GM21447 (cell line): Measurements from ENCODE around the gene MYL5.
"Not testable (repeated sequence)": the region's sequence is repeated elsewhere in the genome, so short reads cannot be mapped to it uniquely, and the experiment has no call there.

ENCODE experiments used
- ATAC-seq: cut with Tn5 transposase; IDR thresholded peaks from one replicate; pipeline ENCODE4 v1.9.1; 2021; ENCODE audit not compliant: unreplicated experiment

MYL5 gene

DNA sequence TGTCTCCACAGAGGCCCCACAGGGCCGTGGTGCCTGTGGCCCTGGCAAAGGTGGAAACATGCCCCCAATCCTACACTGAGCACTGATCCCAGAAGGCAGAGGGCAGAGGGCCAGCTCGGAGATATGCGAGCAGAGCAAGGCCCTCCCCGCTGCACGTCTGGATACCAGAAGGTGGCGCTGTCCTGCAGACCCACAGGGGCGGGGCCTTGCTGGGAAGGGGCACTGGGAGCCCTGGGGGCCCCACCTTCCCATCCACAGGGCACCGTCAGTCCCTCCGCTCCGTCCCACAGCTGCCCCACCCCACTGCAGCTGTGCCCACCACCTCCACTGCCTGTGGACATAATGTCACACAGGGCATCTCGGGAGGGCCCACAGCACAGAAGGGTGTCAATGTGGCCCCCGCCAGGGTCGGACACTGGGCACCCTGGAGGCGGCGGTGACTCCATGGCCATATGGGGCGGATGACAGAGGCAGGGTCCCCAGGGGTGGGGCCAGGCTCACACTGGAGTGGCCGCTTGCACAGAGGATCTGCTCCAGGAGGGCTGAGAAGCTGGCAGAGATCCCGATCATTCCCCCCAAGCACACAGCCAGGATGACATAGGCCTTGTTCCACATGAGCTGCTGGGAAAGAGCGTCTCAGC is 9.8 kb downstream of the MYL5 start:
- ATAC-seq: no peak

DNA sequence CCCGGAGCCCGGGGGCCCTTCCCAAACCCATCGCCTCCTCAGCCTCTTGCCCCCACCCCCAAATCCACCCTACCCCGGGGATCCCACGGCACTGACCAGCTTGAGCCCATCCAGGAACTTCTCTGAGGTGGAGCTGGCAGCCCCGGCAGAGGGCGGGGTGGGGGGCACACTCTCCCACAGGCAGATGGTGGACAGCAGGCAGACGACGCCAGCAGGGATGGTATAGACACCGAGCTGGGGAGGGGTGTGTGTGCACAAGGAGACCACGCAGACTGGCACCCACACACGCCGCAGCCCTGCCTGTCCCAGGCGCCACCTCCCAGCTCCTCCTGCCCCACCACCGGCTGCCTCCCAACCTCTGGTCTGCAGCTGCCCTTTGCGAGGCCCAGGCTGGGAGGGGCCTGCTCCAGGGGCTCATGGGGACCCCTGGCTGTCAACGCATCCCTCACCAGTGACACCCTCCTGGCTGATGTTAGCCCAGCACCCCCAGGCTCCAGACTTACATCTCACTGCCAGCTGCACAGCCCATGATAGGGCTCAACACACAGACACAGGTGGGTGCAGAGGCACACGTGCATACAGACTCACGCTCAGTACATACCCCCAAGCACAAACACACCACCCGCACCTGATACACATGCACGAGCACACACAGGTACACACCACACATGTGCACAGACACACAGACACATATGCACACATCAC is 10.4 kb downstream of the MYL5 start:
- ATAC-seq: no peak

GRCh38 chr4:685679-686412 is 11.5 kb downstream of the MYL5 start:
- ATAC-seq: no peak

DNA sequence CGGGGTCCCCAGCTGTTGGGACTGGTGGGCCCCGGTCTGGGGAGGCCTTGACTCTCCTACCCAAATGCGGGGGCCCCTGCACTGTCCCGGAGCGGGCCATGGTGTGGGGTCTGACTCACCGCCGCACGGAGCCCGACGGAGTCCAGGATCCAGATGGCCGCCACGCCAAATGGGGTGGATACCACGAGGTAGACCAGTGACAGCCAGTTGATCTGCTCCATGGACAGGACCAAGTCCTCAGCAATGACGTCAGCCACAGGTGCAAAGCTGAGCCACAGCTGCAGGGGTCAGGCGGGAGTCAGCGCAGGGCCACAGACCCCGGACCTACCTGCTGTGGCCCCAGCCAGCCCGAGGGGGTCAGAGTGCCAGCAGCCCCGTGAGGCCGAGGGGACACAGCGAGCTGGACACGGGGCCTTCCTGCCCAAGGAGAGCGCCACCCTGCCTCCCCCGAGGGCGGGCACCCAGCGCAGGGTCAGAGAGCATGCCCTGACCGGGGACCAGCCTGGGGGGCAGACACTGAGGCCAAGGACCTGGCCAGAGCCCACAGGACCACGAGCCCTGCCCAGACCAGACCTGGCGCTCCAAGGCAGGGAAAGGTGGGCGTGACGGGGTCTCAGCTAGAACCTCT is 12.2 kb downstream of the MYL5 start:
- ATAC-seq: no peak

DNA sequence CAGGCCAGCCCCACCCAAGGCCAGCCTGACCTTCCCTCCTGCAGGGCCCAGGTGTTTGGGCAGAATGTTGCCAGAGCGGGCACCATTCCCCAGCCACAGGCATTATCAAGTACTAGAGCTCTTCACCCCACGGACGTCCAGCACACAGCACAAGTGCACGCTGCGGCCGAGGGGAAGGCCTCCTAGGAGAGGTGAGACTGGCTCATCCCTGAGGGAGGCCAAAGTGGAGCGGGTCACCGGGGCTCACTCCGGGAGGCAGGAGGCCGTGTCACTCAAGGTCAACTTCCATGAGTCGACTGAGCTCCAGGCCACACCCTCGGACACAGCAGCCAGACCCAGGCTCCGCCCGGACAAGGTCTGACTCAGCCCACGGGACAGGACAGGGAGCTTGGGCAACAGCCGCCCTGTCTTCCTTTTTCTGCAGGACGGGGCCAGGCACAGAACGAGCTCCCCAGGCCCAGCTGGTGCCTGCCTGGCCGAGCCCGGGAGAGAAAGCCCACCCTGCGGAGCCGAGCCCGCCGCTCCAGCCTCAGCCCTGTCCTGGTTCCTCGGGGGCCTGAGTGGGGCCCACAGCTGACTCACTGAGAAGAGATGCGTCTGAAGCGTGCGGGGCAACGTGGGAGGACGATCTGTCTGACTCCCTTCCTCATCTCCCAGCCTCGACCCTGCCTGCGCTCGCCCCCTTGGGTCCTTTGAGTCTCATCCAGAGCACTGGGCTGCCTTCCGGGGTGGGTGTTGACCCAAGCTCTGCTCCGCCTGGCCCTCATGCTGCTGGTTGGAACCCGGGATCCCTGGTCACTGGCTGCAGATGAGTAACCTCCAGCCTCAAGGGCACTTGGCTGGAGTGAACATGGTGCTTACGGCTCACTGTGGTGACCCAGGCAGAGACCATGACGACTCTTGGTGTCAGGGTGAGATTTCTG is 13.0 kb downstream of the MYL5 start:
- no peak for ATAC-seq

DNA sequence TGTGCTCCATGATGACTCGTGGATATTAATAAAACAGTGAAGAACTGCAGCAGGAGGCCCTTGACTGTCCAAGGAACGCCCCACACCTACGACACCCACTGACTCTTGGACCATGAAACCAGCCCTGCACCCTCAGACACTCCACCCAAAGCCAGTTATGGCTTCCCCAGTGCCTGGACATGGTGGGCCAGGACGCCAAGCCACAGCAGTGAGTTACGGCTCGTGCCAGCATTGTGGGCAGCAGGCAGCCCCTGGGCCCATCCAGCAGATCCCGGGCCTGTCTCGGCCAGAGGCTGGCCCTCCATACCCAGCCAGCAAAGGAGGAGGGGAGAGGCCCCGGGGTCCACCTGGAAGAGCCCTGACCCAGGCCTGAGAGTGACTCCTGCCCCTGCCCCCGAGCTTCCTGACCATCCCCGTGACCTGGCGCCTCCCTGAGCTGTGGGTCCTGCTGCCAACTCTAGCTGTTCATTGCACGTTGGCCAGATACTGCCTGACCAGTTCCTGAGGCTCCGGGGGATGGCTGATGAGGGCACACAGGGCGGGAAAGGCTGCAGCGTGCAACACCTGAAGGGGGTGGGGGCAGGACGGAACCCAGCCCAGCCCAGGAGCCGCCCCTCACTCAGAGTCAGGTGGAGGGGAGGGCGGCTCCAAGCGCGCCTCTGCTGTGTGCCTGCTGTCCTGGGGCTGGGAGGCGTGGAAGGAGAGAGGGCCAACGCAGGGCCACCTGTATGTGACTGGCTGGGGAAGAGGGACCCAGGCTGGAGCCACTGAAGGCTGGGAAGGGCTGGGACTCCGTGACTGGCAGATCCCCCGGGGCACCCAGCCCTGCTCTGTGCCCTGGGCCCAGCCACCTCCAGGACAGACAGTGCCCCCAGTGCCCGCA is 13.9 kb downstream of the MYL5 start:
- no peak for ATAC-seq

GRCh38 chr4:688854-689681 is 14.7 kb downstream of the MYL5 start, which contains the start of gene SLC49A3:
Gene SLC49A3, minus strand, starts transcription at chr4:689151. Its CDS starts 24 bp downstream, at chr4:689127.
- no peak for ATAC-seq

DNA sequence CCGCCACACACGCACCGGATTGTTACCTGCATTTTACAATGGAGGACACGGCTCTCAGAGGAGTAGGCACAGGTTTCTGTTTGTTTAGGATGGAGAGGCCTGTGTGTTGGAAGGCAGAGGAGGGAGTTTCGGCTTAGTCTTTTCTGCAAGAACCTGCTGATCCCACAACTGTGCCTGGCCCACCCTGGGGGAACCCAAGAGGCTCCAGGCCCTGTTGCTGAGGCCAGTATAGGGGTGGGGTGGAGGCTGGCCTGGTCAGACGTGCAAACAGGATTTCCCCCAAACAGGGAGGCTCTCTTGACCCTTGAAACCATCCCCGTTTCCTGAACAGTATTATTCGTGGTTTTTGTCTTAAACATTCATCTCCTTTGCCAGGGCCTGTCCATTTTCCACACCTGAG is 15.4 kb downstream of the MYL5 start:
- ATAC-seq: no peak

DNA sequence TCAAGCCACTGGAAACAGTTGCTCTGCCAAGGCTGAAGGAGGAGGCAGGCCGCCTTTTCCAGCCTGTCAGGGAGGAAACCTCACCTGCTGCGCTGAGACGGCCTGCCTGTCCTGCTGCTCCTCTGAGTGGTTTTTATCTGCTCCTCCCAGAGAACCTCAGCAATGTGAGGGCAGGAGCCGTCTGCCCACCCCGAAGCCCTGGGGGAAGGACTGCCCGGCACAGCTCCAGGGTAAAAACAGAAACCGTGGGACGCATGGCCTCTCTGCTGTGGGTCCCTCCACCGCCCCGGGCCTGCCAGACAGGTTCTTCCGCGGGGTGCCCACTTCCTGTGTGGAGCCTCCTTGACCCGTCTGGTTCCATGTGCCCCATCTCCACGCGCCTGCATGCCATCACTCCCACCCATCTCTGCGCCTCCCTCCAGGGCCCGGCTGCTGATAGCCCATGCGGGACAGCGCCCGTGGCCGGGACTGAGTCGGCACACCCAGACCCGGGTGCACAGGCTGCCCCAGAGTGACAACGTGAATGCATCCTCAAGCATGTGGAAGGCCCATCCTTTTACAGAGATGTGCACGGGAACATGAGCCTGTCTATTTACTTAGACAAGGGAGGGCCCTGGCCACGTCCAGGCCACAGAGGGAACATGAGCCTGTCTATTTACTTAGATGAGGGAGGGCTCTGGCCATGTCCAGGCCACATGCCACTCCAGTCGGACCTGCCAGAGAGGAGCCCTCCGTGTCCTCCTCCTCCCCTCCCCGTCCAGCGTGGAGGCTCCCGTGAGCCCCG is 18.6 kb downstream of the MYL5 start:
- no peak for ATAC-seq

DNA sequence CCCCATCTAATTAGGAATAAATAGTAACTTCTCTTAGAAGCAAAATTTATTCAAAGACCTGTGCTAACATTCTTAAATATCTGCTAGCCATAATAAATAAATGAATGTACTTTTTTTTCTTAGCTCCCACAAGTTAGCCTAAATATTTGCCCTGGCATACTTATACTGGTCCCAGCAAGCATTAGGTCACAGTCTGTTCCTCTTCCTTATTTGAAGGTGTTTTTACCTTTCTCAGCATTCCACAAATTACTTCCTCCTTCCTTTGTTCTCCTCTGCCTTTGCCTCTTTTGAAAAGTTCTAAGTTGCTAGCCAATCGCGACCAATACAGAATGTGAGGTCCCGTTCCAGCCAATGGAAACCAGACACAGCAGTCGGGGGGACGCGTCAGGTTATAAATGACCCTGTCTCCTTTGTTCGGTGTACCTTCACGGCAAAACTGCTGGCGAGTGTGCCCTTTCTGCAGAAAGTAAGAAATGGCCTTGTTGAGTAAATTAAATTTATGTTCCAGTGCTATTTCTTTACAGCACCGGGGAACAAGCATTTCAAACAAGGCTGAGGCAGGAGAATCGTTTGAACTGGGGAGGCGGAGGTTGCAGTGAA is 20.1 kb downstream of the MYL5 start:
- ATAC-seq: not testable (repeated sequence)

GRCh38 chr4:699816-700580 is 25.7 kb downstream of the MYL5 start:
- ATAC-seq: no peak

DNA sequence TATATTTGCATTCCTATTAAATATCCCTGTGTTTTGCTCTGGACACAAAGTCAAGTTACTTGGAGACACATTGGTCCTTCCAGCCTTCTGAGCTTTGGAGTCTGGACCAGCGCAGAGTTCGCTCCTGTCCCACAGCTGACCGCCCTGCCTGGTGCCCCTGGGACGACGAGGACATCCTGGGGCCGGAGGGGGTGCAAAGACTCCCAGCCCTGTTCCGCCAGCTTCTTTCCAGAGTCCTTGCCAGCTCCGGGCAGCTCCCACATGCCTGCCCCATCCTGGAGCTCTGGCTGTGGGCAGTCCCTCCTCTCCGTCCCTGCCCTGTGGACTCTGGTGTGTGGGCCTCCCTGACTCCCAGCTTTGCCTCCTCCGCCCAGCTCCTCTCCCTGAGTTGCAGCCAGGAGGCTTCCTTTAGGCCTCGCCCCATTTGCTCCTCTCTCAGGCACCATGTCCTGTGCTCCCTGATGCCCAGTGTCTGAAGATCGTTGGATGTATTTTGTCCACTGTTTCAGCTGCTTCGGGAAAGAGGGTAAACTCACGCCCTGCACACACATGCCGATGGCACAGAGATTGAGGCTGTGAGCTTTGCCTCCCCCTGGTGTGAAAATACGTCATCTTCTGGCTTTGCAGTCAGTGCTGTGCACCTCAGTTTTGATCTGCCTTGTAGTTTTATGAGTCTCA is 26.4 kb downstream of the MYL5 start:
- no peak for ATAC-seq

DNA sequence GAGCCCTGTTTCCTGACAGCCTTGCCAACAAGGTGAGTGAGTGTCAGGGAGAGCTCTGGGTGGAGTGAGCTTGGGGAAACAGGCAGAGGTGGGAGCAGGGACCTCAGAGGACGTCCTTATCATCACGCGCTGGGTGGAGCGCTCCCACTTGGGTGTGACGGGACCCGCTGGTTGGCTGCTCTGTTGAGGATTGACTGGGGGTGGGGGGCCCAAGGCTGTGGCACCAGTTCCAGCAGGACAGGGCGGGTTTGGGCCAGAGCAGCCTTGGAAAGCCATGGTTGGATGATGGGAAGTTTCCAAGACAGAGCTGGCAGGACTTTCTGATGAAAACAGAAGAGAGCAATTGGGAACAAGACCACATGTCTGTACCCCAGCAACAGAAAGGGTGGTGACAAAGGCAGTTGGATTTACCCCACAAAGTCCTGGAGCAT is 28.3 kb downstream of the MYL5 start:
- no peak for ATAC-seq

DNA sequence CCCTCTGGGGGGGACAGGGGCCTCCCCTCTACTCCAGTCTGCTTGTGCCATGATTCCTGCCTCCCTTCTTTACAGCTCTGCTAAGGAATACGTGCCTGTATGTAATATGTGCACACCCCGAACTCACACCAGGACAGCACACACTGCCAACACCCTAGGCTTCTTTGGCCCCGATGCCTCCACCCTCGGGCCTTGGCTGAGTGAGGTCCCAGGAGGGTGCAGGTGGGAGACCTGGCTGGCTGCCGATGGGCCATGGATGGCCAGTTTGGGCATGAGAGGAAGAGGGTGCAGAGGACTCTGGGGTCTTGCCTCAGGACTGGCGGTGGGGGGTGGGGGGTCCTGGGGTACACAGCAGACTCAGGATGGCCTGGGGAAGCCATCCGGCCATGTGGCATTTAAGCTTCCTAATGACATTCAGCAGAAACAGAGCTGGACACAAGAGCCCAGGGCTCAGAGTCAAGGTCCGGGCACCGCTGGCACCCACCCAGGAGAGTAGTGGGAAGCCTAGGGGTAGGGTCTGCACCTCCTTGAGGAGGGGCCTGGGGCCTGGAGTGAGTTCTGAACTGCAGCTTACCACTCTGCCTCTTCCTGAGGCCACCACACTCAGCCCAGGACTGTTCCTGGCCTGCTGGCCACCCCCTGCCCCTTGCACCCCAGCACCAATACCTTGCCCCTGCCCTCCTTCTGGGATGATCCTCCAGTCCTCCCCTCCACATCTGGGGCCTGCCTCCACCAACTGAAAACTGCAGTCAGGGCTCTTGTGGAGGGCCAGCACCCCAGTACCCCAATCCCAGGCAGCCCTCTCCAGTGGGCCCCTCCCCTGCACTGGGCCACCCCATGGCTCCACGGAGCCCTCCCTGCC is 29.2 kb downstream of the MYL5 start:
- no peak for ATAC-seq

- no peak for ATAC-seq
These were observed 30.0 kb downstream of the MYL5 start for GRCh38 chr4:704198-704891.
